Ecto neural progenitor cell (in vitro differentiated cells): Measurements from ENCODE around the gene SLC16A5.
"Not testable (repeated sequence)": the region's sequence is repeated elsewhere in the genome, so short reads cannot be mapped to it uniquely, and the experiment has no call there.

Source experiments
- DNase-seq: peaks from one replicate; pipeline ENCODE4 v3.0.0-alpha.2; 2018; ENCODE audit warnings: low spot score

SLC16A5 gene

GRCh38 chr17:75064040-75064439 lies 23.7 kb upstream of the SLC16A5 start:
- DNase-seq: no peak

DNA sequence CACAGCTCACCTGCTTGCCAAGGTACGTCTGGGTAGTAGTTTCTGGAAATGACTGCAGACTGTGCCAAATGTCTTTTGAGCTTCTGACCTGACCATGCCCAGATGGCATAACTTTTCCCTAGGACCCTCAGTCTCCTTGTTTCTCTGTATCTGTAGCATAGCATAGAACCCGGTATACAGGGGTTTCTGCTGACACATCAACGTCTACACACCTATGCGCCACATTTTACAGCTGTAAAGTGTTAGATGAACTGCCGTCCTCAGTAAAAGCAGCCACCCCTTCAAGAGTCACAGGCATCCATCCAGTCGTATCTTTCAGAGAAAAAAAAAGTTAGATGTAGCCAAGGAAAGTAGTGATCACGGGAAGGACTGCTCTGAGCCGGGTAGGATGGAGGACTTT lies 23.3 kb upstream of the SLC16A5 start:
- DNase-seq: no peak

GRCh38 chr17:75064867-75065561 lies 22.7 kb upstream of the SLC16A5 start:
- no peak for DNase-seq

GRCh38 chr17:75065562-75066151 lies 22.1 kb upstream of the SLC16A5 start:
- no peak for DNase-seq

GRCh38 chr17:75067856-75068255 lies 19.9 kb upstream of the SLC16A5 start:
- DNase-seq: no peak

DNA sequence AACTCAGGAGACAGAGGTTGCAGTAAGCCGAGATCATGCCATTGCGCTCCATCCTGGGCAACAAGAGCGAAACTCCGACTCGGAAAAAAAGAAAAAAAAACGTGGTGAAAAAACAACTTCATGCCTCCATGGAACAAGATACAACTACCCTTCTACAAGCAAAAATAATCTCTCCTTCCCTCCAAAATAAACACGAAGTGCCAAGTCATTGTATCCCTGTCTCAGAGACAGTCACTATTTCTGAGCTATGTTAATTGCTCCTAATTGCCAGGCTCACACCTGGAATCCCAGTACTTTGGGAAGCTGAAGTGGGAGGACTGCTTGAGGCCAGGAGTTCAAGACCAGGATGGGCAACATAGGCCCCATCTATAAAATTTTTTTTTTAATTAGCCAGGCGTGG lies 19.0 kb upstream of the SLC16A5 start:
- no peak for DNase-seq

GRCh38 chr17:75069783-75070182 lies 18.0 kb upstream of the SLC16A5 start:
- DNase-seq: no peak

- DNase-seq: not testable (repeated sequence)
These were observed 16.1 kb upstream of the SLC16A5 start for GRCh38 chr17:75071478-75072271.

GRCh38 chr17:75072909-75073308 lies 14.8 kb upstream of the SLC16A5 start:
- not testable (repeated sequence) for DNase-seq

DNA sequence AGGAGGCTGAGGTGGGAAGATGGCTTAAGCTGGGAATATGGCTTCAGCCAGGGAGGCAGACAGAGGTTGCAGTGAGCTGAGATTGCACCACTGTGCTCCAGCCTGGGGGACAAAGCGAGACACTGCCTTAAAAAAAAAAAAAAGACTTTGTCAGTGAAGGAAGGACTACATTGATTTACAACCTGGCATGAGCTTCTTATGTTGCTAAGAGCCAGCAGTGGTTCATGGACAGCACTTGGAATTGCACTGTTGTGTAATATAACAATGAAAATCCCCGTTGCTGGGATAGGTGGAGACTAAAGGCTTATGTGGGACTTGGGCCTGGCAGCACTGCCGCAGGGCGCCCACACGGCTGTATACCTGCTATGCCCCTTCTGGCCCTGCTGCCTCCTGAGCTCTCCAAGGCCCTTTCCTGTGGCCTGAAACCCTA lies 14.1 kb upstream of the SLC16A5 start:
- no peak for DNase-seq

- no peak for DNase-seq
These were observed 13.2 kb upstream of the SLC16A5 start for GRCh38 chr17:75074532-75074931.

- no peak for DNase-seq
These were observed 12.0 kb upstream of the SLC16A5 start for GRCh38 chr17:75075597-75076336.

DNA sequence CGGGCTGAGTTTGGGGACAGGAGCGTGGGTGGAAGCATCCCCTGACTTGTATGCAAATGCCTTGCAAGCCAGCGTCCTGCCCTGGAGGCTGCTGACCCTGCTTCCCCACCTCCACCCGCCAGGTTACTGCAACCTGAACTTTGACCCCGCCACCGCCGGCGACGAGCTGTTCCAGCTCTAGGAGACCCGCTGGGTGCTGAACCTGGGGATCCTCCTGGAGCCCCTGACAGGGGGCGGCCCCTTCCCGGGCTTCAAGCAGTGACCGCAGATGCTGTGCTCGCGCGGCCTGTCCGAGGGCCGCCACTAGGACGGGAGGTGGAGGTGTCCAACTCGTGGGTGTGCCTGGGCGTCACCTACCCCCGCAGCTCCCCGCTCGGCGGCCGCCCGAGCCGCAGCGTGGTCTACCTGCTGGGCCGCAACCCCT lies 10.7 kb upstream of the SLC16A5 start:
- no peak for DNase-seq

DNA sequence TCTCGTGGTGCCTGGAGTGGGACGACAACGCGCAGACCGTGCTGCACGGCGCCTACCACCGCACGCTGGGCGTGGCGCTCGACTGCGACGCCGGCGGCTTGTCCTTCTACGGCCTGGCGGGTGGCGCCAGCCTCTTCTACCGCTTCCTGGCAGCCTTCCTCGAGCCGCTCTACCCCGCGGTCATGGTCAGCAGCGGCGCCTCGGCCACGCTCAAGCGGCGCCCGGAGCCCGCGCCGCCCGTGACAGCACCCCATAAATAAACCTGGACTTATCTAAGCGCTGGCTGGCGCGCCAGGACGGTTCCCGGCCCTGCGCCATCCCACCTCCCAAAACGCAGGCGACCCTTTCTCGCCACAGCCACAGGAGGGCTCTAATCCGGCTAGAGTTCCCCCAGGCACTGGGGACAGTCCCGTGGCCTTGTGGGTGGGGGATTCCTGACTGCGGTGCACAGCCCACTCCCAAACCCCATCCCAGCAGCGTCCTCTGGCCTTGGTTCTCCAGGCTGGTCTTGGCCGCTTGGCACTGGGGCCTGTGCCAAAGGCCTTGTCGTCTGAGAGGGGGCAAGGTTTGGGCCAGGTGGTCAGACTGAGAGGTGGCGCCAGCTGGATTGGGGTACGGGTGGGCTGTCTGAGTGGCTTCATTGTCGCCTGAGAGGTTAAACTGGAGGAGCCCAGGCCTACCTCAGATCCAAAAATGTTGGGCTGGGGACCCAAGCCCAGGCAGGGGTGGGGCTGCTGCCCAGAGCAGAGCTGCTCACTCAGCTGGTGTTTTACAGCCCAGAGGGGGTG lies 10.1 kb upstream of the SLC16A5 start:
- DNase-seq: no peak

DNA sequence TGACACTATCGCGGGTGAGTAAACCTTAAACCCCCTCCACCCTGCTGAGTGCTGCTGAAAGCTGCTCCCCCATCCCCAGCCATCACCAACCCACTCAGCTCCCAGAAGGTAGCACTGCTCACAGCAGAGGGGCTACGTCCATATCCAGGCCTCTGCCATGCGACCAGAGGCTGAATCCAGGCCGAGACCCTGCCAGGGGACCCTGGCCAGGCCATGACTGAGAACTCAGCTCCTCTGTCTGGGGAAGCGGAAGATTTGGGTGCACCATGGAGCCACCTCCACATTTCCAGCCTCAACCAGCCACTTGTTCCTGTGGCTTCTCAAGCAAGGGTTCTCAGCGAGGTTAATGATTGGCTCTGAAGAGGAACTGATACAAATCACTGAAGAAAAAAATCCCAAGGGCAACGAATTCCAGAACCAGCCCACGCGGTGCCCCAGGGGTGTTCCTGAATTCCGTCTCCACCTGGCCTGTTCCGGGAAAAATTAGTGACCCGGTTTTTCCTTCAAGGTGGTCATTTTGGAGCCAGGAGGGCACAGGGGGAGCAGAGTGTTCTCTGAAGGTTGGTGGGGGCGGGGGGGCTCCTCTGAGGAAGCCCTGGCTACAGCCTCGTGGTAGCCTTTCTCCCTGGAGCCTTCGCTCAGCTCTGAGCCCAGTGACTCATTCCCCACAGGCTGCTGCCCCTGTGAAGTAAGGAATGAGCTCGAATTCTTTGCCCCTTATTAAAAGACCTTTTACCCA lies 9.3 kb upstream of the SLC16A5 start:
- DNase-seq: no peak

DNA sequence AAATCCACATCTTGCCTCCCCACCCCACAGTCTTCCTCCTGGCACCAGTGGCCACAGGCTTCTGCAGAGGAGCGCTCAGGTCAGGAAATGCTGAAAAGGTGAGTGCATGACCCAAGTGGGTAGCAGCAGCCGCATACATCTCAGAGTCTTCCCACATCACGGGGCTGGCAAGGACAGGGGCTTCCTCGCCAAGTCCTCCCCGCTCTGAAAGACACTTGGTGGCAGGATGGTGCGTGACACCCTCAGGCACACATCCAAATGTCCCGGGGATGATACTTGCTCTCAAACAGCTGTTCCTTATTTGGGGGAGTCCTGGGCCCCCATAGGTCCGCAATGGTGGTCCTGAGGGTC lies 8.8 kb upstream of the SLC16A5 start:
- no peak for DNase-seq

DNA sequence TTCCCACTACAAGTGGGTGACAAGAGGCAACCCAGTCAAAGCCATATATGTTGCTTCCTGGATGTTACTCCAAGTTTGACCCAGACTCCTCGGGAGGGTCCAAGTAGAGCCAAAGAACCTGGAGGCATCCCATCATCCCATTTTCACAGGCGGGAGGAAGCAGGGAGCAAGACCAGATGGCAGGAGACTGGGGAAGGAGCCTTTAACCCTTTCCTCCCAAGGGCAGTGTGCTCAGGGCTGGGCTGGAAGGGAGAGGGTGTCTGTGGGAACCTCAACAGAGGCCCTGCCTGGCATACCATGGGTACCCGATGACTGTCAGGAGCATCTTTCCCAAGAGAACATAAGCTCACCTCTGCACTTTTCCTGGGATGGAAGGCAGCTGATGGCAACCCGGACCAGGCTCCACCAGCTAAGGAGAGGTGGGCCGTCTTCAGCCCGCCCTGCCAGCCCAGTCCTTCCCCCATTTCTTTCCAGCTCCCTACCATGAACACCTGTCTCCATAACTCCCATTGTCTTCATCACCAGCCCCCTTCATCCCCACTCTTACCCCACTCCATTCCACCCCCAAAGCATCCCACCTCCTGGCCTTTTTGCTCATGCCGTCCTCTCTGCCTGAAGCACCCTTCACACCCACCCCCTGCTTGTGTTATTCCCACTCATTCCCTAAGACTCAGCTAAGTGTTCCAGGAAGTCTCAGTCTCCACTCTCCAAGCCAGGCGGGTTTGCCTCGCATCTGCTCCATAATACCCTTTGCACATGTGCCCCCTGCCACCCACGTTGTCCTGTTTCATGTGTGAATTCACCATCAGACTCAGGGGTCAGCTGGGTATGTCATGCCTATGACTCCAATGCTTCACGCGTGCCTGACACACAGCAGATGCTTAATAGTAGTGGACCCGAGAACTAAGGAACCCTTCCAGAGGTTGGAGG lies 5.9 kb upstream of the SLC16A5 start:
- DNase-seq: no peak

DNA sequence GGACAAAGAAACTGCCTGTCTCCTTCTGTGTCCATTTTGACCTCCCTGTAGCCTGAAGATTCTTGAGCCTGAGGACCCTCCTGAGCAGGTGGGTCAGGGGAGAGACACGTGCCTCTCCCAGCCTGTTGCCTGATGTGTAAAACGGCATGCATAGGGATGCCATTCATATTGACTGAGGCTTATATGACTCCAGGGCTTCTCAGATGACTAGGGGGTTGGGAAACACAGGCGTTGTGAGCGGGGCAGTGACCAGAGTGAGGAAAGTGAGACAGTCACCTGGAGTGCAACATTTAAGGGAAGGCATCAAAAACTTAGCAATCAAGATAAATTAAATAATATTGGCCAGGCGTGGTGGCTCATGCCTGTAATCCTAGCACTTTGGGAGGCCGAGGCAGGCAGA lies 5.1 kb upstream of the SLC16A5 start:
- no peak for DNase-seq

- no peak for DNase-seq
These were observed 3.6 kb upstream of the SLC16A5 start for GRCh38 chr17:75084039-75084660.
